GM12878 (cell line): ENCODE results near the gene SLC4A3. TPM values are rescaled to one million over a fixed set of nuclear protein-coding genes. Genes with fewer than 3 reads are reported as not detected.

ENCODE experiments used
- ATAC-seq: fragments of 200-7000 bp; cut with Tn5 transposase; 3 replicates; pipeline ENCODE4 v1.9.1; 2020; ENCODE audit warnings: mild to moderate bottlenecking, moderate library complexity
- BruUV-seq: library from RNA; stranded (reverse); fragments of 400-500 nt; replicated peaks from 2 replicates; lab custom pipeline; 2021; lab: Mats Ljungman, UMichigan
- CTCF ChIA-PET: fragments of 300-600 bp; sonication (Branson Sonifier 250); formaldehyde crosslinking; extraction: SDS; loops from one replicate; lab custom pipeline; 2021; ENCODE audit warnings: inconsistent platforms; lab: Yijun Ruan, JAX
- POLR2A ChIA-PET: fragments of 350-600 bp; formaldehyde crosslinking; extraction: SDS; loops from one replicate; lab custom pipeline; 2021; ENCODE audit warnings: inconsistent platforms; lab: Charles Lee
- RAD21 ChIA-PET: fragments of 300-600 bp; sonication (Branson Sonifier 250); formaldehyde crosslinking; loops from one replicate; lab custom pipeline; 2023; ENCODE audit warnings: antibody characterized with exemption; ENCODE audit not compliant: unreplicated experiment; lab: Charles Lee
- SMC1A ChIA-PET: fragments of 300-600 bp; sonication (Branson Sonifier 250); formaldehyde crosslinking; loops from one replicate; lab custom pipeline; 2023; ENCODE audit not compliant: unreplicated experiment, uncharacterized antibody; lab: Charles Lee
- DNase-seq: peaks from one replicate; pipeline ENCODE4 v3.0.0-alpha.2; 2011; ENCODE audit warnings: low read depth, low spot score
- FAIRE-seq: peaks from 3 replicates; lab custom pipeline; 2011; peaks lifted over from hg19 to GRCh38; lab: Jason Lieb, UNC
- H2AFZ ChIP-seq: 2 replicates; pipeline ENCODE4 v1.6.0; 2011; ENCODE audit warnings: low read depth, low read length, control low read depth; ENCODE audit not compliant: control insufficient read depth
- H3K27ac ChIP-seq: 2 replicates; pipeline ENCODE4 v1.5.1; 2011; ENCODE audit warnings: control low read depth; ENCODE audit not compliant: control insufficient read depth, insufficient read depth
- H3K27me3 ChIP-seq, 2 experiments: replicated peaks in 1 of 2; 2 replicates each; pipeline versions ENCODE4 v1.6.0 to v1.6.1; 2011; ENCODE audit warnings: low read length in 1 of 2; ENCODE audit not compliant: control insufficient read depth in 2 of 2, insufficient read depth in 2 of 2
- H3K36me3 ChIP-seq, 2 experiments: 2 replicates each; pipeline ENCODE4 v1.5.1; 2011; ENCODE audit warnings: low read length in 1 of 2; ENCODE audit not compliant: control insufficient read depth in 2 of 2, insufficient read depth in 2 of 2
- H3K4me1 ChIP-seq: 2 replicates; pipeline ENCODE4 v1.6.1; 2011; ENCODE audit warnings: mild to moderate bottlenecking, low read length, moderate library complexity, mixed read lengths; ENCODE audit not compliant: control insufficient read depth, insufficient read depth
- H3K4me2 ChIP-seq: 2 replicates; pipeline ENCODE4 v1.6.0; 2011; ENCODE audit warnings: control low read depth; ENCODE audit not compliant: control insufficient read depth, insufficient read depth
- H3K4me3 ChIP-seq: fragments of 200-600 bp; sonication (generic); 2 replicates; pipeline ENCODE4 v1.5.1; 2016
- H3K79me2 ChIP-seq: 2 replicates; pipeline ENCODE4 v1.6.0; 2011; ENCODE audit warnings: low read length; ENCODE audit not compliant: control insufficient read depth, insufficient read depth
- H3K9ac ChIP-seq: 2 replicates; pipeline ENCODE4 v1.8.0; 2011; ENCODE audit warnings: low read length, control low read depth, mixed read lengths; ENCODE audit not compliant: control insufficient read depth, insufficient read depth
- H3K9me3 ChIP-seq: replicated peaks from 3 replicates; pipeline ENCODE4 v1.5.1; 2011; ENCODE audit warnings: mild to moderate bottlenecking, low read length; ENCODE audit not compliant: control insufficient read depth, insufficient read depth
- H4K20me1 ChIP-seq: 2 replicates; pipeline ENCODE4 v1.6.0; 2011; ENCODE audit not compliant: control insufficient read depth, insufficient read depth
- ASH2L ChIP-seq: fragments of 300-600, 200-600 bp; sonication (generic); IDR thresholded peaks from 2 replicates; pipeline ENCODE4 v1.6.1; 2017; ENCODE audit warnings: low read depth, mild to moderate bottlenecking, borderline replicate concordance
- CBFB ChIP-seq: IDR thresholded peaks from 2 replicates; pipeline ENCODE4 v1.6.1; 2016; ENCODE audit warnings: antibody characterized with exemption, low read depth
- CHD2 ChIP-seq: IDR thresholded peaks from 2 replicates; pipeline ENCODE4 v1.6.1; 2011; ENCODE audit warnings: low read depth, low read length, improper control_type of control experiment, borderline replicate concordance
- EGR1 ChIP-seq, 2 experiments: IDR thresholded peaks; 1 replicate in 1 of 2; 2 replicates in 1 of 2; pipeline ENCODE4 v1.6.1; 2011 to 2012; ENCODE audit warnings: low read depth in 2 of 2, low read length in 2 of 2, borderline replicate concordance in 1 of 2, mild to moderate bottlenecking in 1 of 2, moderate library complexity in 1 of 2
- PAX8 ChIP-seq: fragments of 450-650 bp; IDR thresholded peaks from 2 replicates; pipeline ENCODE4 v1.6.1; 2017; ENCODE audit warnings: mild to moderate bottlenecking, moderate library complexity
- POLR2AphosphoS2 ChIP-seq: IDR thresholded peaks from 2 replicates; pipeline ENCODE4 v1.6.1; 2011; ENCODE audit warnings: low read depth, mild to moderate bottlenecking, low read length, improper control_type of control experiment, moderate library complexity
- RELA ChIP-seq: fragments of 450-650 bp; IDR thresholded peaks from 2 replicates; pipeline ENCODE4 v1.8.0; 2014; ENCODE audit warnings: borderline replicate concordance; ENCODE audit not compliant: partially characterized antibody
- STAT1 ChIP-seq: fragments of 450-650 bp; conservative IDR thresholded peaks from 2 replicates; pipeline ENCODE4 v1.6.1; 2014; ENCODE audit warnings: antibody characterized with exemption, mild to moderate bottlenecking
- SUZ12 ChIP-seq: fragments of 200-600 bp; sonication (generic); IDR thresholded peaks from one replicate; pipeline ENCODE4 v1.6.1; 2018; ENCODE audit warnings: antibody characterized with exemption, mild to moderate bottlenecking; ENCODE audit not compliant: unreplicated experiment
- YY1 ChIP-seq: IDR thresholded peaks from 2 replicates; pipeline ENCODE4 v1.6.1; 2011; ENCODE audit warnings: low read depth, mild to moderate bottlenecking, low read length
- ZNF622 ChIP-seq: fragments of 450-650 bp; IDR thresholded peaks from 2 replicates; pipeline ENCODE4 v1.6.1; 2017; ENCODE audit warnings: mild to moderate bottlenecking, inconsistent platforms
- ZZZ3 ChIP-seq: IDR thresholded peaks from 2 replicates; pipeline ENCODE4 v1.6.1; 2011; ENCODE audit warnings: low read depth; ENCODE audit not compliant: control insufficient read depth, insufficient read length
- WGBS: methylation state at CpG from one replicate; pipeline ENCODE4 v1.1.6; 2016; ENCODE audit warnings: low lambda C conversion rate; ENCODE audit not compliant: insufficient replicate concordance, insufficient coverage; ENCODE audit errors: missing lambda C conversion rate; 5-methylcytosine and 5-hydroxymethylcytosine counted together
- in situ Hi-C: fragments of 300-500 bp; cut with MboI; formaldehyde crosslinking; loops from 9 replicates; pipeline ENCODE4 v1.14.3; 2018; ENCODE audit warnings: mixed read lengths
- intact Hi-C: fragments of 100-400 bp; cut with micrococcal nuclease; formaldehyde crosslinking; loops from one replicate; pipeline ENCODE4 v1.14.2; 2022; ENCODE audit not compliant: unreplicated experiment
- polyA plus RNA-seq, 11 experiments: library from polyadenylated mRNA; depleted of rRNA in 4 of 11; unstranded in 6 of 11; stranded (reverse) in 5 of 11; fragments of >200 nt; fragmentation: Nextera tagmentation in 4 of 11; fragmentation: Illumina TruSeq in 1 of 11; extraction: Ambion mirVana in 4 of 11; extraction: Trizol in 1 of 11; gene quantifications; 1 replicate in 1 of 11; 2 replicates in 10 of 11; pipeline versions ENCODE4 v1.2.1 to v1.2.3, GENCODE V29; 2011 to 2016; ENCODE audit warnings: inconsistent platforms in 2 of 11, missing spikeins in 2 of 11, low read depth in 1 of 11
- total RNA-seq, 4 experiments: library from RNA; depleted of rRNA in 3 of 4; stranded (reverse); fragments of >200 nt in 3 of 4; fragmentation: Illumina TruSeq in 1 of 4; extraction: Trizol in 1 of 4; gene quantifications; 2 replicates each; pipeline versions ENCODE4 v1.2.1 to v1.2.3, GENCODE V29; 2013 to 2021
- TF ChIP-seq, protein P1 (sequence below): fragments of 450-650 bp; conservative IDR thresholded peaks from 2 replicates; pipeline ENCODE4 v1.6.1; 2017; ENCODE audit warnings: mild to moderate bottlenecking, moderate library complexity
- TF ChIP-seq, protein P2 (sequence below): fragments of 450-650 bp; IDR thresholded peaks from 2 replicates; pipeline ENCODE4 v1.6.1; 2017; ENCODE audit warnings: borderline replicate concordance
- TF ChIP-seq, protein P3 (sequence below): IDR thresholded peaks from 2 replicates; pipeline ENCODE4 v1.6.1; 2012; ENCODE audit warnings: low read length, inconsistent platforms
- TF ChIP-seq, protein P4 (sequence below): fragments of 450-650 bp; IDR thresholded peaks from 2 replicates; pipeline ENCODE4 v1.6.1; 2018; ENCODE audit warnings: borderline replicate concordance, mild to moderate bottlenecking; ENCODE audit not compliant: partially characterized antibody

SLC4A3 gene
- total and polyA plus RNA-seq, 10 of the 15 experiments (the other 5 are each of a cell fraction or from before 2014, with no cell fraction given), result 0.05 to 0.08 TPM; not detected in 8

DNA sequence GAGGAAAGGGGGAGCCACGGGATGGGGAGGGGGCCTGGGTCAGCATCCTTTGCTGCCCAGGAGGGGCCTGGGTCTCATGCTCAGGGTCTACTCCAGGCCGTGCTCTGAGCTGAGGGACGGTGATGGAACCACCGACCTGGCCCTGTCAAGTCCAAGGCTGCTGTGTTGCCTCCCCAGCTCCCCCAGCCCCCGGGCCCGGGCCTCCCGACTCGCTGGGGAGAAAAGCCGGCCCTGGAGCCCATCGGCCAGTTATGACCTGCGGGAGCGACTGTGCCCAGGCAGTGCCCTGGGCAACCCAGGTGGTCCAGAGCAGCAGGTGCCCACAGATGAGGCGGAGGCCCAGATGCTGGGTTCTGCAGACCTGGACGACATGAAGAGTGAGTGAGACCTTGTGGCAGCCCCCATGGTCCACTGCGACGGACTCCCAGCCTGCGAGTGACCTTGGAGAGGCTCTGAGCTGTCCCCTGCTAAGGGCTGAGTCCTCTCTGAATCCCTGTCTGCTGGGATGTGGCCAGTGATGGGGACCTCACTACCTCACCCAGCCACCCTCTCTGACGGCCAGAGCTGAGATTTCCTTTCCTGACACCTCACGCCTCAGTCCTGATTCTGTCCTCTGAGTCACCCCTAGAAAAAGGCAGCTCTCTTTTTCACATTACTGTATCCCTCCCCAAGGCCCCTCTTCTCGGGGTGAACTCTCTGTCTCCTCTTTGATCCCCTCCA is 2.7 kb downstream of the SLC4A3 start:
- Histone ChIP-seq H3K4me3 (no peak overlapping the region), H3K9ac (no peak overlapping the region), H3K4me2 (no peak overlapping the region), H3K36me3 (no peaks in the 10 kb centered on the region), H2AFZ (no peak overlapping the region), H3K79me2 (no peaks in the 10 kb centered on the region), H3K4me1 (no peaks in the 10 kb centered on the region), H4K20me1 (no peaks in the 10 kb centered on the region; the same call in 1 of the 2 replicates), H3K27ac (no peak overlapping the region), H3K27me3 (peaks cover 4 to 6% of the 10 kb centered on the region in 2 experiments), H3K9me3 (no peaks in the 10 kb centered on the region; the same call in 2 of the 3 replicates)
- in situ Hi-C loops, result no loop called here
- CTCF ChIA-PET, result no interaction called here
- RAD21 ChIA-PET, result no interaction called here
- intact Hi-C loops, result loop anchor here (10.0 kb wide), 1 partner anchor 155 kb away; no protein-coding TSS in a partner anchor
- SMC1A ChIA-PET, result interaction anchor here (1.1 kb wide), 1 partner anchor 11 kb away, joined by 3 read pairs; no protein-coding TSS in a partner anchor
- TF ChIP-seq ASH2L, result no peak
- no peak for TF ChIP-seq YY1
- no peak for TF ChIP-seq CHD2
- no peak for TF ChIP-seq PAX8
- no peak for TF ChIP-seq ZZZ3
- TF ChIP-seq CBFB, result no peak
- TF ChIP-seq POLR2AphosphoS2, result no peak
- TF ChIP-seq RELA, result no peak
- TF ChIP-seq, protein P1, sequence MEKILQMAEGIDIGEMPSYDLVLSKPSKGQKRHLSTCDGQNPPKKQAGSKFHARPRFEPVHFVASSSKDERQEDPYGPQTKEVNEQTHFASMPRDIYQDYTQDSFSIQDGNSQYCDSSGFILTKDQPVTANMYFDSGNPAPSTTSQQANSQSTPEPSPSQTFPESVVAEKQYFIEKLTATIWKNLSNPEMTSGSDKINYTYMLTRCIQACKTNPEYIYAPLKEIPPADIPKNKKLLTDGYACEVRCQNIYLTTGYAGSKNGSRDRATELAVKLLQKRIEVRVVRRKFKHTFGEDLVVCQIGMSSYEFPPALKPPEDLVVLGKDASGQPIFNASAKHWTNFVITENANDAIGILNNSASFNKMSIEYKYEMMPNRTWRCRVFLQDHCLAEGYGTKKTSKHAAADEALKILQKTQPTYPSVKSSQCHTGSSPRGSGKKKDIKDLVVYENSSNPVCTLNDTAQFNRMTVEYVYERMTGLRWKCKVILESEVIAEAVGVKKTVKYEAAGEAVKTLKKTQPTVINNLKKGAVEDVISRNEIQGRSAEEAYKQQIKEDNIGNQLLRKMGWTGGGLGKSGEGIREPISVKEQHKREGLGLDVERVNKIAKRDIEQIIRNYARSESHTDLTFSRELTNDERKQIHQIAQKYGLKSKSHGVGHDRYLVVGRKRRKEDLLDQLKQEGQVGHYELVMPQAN, result no peak
- TF ChIP-seq EGR1 (IDR thresholded peaks at IDR 0.05; ENCODE audit: borderline replicate concordance in 1 of 2, low read depth in 2 of 2, low read length in 2 of 2), result no peak
- no peak for TF ChIP-seq ZNF622
- TF ChIP-seq, protein P2, sequence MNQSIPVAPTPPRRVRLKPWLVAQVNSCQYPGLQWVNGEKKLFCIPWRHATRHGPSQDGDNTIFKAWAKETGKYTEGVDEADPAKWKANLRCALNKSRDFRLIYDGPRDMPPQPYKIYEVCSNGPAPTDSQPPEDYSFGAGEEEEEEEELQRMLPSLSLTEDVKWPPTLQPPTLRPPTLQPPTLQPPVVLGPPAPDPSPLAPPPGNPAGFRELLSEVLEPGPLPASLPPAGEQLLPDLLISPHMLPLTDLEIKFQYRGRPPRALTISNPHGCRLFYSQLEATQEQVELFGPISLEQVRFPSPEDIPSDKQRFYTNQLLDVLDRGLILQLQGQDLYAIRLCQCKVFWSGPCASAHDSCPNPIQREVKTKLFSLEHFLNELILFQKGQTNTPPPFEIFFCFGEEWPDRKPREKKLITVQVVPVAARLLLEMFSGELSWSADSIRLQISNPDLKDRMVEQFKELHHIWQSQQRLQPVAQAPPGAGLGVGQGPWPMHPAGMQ, result no peak
- no peak for TF ChIP-seq STAT1
- TF ChIP-seq, protein P3, sequence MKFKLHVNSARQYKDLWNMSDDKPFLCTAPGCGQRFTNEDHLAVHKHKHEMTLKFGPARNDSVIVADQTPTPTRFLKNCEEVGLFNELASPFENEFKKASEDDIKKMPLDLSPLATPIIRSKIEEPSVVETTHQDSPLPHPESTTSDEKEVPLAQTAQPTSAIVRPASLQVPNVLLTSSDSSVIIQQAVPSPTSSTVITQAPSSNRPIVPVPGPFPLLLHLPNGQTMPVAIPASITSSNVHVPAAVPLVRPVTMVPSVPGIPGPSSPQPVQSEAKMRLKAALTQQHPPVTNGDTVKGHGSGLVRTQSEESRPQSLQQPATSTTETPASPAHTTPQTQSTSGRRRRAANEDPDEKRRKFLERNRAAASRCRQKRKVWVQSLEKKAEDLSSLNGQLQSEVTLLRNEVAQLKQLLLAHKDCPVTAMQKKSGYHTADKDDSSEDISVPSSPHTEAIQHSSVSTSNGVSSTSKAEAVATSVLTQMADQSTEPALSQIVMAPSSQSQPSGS, result no peak
- TF ChIP-seq, protein P4, sequence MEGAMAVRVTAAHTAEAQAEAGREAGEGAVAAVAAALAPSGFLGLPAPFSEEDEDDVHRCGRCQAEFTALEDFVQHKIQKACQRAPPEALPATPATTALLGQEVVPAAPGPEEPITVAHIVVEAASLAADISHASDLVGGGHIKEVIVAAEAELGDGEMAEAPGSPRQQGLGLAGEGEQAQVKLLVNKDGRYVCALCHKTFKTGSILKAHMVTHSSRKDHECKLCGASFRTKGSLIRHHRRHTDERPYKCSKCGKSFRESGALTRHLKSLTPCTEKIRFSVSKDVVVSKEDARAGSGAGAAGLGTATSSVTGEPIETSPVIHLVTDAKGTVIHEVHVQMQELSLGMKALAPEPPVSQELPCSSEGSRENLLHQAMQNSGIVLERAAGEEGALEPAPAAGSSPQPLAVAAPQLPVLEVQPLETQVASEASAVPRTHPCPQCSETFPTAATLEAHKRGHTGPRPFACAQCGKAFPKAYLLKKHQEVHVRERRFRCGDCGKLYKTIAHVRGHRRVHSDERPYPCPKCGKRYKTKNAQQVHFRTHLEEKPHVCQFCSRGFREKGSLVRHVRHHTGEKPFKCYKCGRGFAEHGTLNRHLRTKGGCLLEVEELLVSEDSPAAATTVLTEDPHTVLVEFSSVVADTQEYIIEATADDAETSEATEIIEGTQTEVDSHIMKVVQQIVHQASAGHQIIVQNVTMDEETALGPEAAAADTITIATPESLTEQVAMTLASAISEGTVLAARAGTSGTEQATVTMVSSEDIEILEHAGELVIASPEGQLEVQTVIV, result no peak
- no peak for TF ChIP-seq SUZ12
- FAIRE-seq (no peak), DNase-seq (no peak), ATAC-seq (peak; percentile 39; the same call in 2 of the 3 replicates)
- 44% methylated on average over 19 of the region's 20 CpGs for WGBS
- no TSS peak for BruUV-seq
- POLR2A ChIA-PET, result no interaction called here
